Type B pancreatic cell (in vitro differentiated cells): Measurements from ENCODE around the gene PDE2A. TPM values are rescaled to one million over a fixed set of nuclear protein-coding genes. Genes with fewer than 3 reads are reported as not detected.
A peak's percentile ranks its signal among the peaks of the same experiment; 100 is the strongest.

Experiments used
- DNase-seq: peaks from one replicate; pipeline ENCODE4 v3.0.0; 2021; ENCODE audit warnings: mixed read lengths; ENCODE audit not compliant: unreplicated experiment; ENCODE audit errors: extremely low spot score
- H3K27ac Mint-ChIP-seq: 2 replicates; pipeline ENCODE4 v1.8.0; 2021; ENCODE audit warnings: mild to moderate bottlenecking, mixed read lengths
- H3K27me3 Mint-ChIP-seq: 2 replicates; pipeline ENCODE4 v1.8.0; 2021; ENCODE audit warnings: mixed read lengths
- H3K36me3 Mint-ChIP-seq: 2 replicates; pipeline ENCODE4 v1.8.0; 2021; ENCODE audit warnings: mixed read lengths
- H3K4me1 Mint-ChIP-seq: one replicate; pipeline ENCODE4 v1.8.0; 2021; ENCODE audit warnings: mixed read lengths; ENCODE audit not compliant: unreplicated experiment
- H3K4me3 Mint-ChIP-seq: 2 replicates; pipeline ENCODE4 v1.8.0; 2021; ENCODE audit warnings: mild to moderate bottlenecking, mixed read lengths
- H3K9me3 Mint-ChIP-seq: 2 replicates; pipeline ENCODE4 v1.8.0; 2021; ENCODE audit warnings: mixed read lengths
- total RNA-seq: library from RNA; stranded (reverse); gene quantifications from 2 replicates; pipeline ENCODE4 v1.2.1, GENCODE V29; 2021; ENCODE audit warnings: low replicate concordance
- TF ChIP-seq, protein P1 (sequence below): fragments of 200-600 bp; sonication (generic); conservative IDR thresholded peaks from 2 replicates; pipeline ENCODE4 v1.5.0; 2021; ENCODE audit warnings: antibody characterized with exemption, mild to moderate bottlenecking

PDE2A gene
- total RNA-seq, 1 donor from 2014 or later = 2.8 TPM

DNA sequence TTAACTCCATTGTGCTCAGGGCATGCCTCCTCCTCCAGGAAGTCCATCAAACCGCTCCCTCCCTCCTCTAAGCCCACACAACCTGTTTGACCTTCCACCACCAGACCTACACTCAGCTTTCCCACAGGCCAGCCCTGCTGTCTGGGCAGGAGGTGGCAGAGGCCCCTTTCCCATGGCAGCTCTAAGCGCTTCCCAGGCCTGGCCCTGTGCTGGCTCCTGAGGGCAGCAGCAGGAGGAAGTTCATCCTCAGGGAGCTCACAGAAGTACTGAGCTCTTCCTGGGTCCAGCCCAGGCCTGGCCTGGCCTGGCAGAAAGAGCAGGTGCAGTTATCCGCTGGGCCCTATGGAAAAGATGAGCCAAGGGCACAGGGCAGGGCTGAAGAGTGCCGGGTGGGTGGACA lies 46.6 kb upstream of the PDE2A start:
- H3K9me3 Mint-ChIP-seq = no peaks in the 10 kb centered on the region
- H3K27me3 Mint-ChIP-seq = no peaks in the 10 kb centered on the region
- peak overlapping the region; percentile 97 for H3K27ac Mint-ChIP-seq
- TF ChIP-seq, protein P1, sequence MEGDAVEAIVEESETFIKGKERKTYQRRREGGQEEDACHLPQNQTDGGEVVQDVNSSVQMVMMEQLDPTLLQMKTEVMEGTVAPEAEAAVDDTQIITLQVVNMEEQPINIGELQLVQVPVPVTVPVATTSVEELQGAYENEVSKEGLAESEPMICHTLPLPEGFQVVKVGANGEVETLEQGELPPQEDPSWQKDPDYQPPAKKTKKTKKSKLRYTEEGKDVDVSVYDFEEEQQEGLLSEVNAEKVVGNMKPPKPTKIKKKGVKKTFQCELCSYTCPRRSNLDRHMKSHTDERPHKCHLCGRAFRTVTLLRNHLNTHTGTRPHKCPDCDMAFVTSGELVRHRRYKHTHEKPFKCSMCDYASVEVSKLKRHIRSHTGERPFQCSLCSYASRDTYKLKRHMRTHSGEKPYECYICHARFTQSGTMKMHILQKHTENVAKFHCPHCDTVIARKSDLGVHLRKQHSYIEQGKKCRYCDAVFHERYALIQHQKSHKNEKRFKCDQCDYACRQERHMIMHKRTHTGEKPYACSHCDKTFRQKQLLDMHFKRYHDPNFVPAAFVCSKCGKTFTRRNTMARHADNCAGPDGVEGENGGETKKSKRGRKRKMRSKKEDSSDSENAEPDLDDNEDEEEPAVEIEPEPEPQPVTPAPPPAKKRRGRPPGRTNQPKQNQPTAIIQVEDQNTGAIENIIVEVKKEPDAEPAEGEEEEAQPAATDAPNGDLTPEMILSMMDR = no peak
- peaks cover 55% of the 10 kb centered on the region for H3K4me1 Mint-ChIP-seq
- no peaks in the 10 kb centered on the region for H3K36me3 Mint-ChIP-seq
- DNase-seq = no peak
- peak overlapping the region; percentile 89 for H3K4me3 Mint-ChIP-seq

DNA sequence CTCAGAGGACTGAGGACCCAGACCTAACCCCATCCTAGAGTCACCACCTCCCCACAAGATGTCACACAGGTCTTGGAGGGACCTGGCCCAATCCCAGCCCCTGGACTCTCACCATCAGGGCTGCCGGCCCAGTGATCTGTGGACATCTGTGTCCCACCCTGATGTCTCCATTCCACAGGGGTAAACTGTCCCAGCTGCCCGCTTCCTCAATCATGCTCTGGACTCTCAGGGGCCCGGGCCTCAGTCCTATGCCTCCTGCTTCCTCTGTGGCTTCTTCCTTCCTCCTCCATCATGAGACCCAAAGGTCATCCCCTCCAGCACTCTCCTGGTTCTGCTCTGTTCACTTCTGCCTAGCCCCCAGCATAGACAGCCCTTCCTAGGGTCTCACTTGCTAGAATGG lies 45.8 kb upstream of the PDE2A start:
- Mint-ChIP-seq H3K36me3 (no peaks in the 10 kb centered on the region), H3K27ac (peak overlapping the region; percentile 66), H3K4me3 (peak overlapping the region; percentile 89), H3K9me3 (no peaks in the 10 kb centered on the region), H3K4me1 (peaks cover 48% of the 10 kb centered on the region), H3K27me3 (no peaks in the 10 kb centered on the region)
- no peak for DNase-seq
- TF ChIP-seq, protein P1 = no peak

DNA sequence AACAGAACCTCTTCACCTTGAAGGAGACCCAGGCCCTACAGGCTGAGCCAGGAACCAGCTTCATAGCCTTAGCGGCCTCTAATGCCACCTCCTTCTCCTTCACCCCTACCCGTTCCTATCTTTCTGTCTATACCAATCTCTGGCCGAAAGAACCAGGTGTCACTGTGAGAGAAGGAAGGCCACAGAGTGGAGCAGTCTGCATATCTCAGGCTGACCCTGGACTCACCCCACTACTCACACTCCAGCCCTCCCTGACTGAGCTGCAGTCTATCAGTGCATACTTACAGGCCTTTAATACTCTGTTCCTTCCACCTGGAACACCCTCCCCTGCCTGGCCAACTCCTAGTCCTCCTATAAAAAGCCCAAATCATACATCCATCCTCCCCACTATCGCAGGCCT lies 45.3 kb upstream of the PDE2A start:
- no peaks in the 10 kb centered on the region for H3K9me3 Mint-ChIP-seq
- TF ChIP-seq, protein P1 = no peak

DNA sequence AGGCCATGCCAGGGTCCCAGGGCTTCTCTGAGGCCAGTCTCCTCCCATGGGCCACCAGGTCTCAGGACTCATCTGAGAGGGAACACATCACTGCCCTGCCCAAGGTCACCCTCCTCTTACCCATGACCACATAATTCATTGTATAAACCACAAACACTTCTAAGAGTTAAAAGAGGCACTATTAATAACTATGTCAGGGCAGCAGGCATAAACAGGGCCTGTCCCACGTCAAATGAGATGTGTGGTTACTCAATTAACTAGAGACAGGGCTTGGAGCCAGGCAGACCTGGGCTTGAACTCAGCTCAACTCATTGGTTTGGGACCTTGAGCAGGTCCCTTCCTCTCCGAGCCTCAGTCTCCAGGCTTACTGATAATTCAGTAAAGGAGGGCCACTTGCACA lies 44.9 kb upstream of the PDE2A start:
- TF ChIP-seq, protein P1 = no peak
- peaks cover 54% of the 10 kb centered on the region for H3K4me1 Mint-ChIP-seq
- H3K27ac Mint-ChIP-seq = no peak overlapping the region
- H3K27me3 Mint-ChIP-seq = no peaks in the 10 kb centered on the region
- no peak overlapping the region for H3K4me3 Mint-ChIP-seq
- H3K36me3 Mint-ChIP-seq = no peaks in the 10 kb centered on the region
- DNase-seq = no peak
- no peaks in the 10 kb centered on the region for H3K9me3 Mint-ChIP-seq

More for the DNA sequence above, 45.3 kb upstream of the PDE2A start:
- Mint-ChIP-seq H3K27me3 (no peaks in the 10 kb centered on the region), H3K4me1 (peaks cover 50% of the 10 kb centered on the region), H3K36me3 (no peaks in the 10 kb centered on the region), H3K4me3 (peak overlapping the region; percentile 89), H3K27ac (peak overlapping the region; percentile 66)
- no peak for DNase-seq

DNA sequence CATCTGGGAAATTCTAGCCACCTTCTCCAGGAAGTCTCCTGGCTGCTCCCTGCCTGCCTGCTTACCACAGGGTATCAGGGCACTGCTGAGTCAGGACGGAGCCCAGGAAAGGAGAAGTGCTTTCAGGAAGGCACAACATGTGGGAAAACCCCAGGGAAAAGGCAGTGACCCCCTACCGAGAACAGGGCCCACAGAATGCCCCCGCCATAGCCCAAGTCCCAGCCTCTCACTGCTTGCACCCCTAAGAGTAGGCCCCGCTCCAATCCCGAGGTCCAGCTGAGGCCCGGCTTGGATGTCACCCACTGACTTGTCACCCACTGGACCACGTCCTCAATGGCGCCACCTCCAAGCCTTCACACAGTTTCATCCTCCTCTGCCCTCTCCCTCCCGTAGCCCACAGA lies 43.9 kb upstream of the PDE2A start:
- DNase-seq = no peak
- no peaks in the 10 kb centered on the region for H3K9me3 Mint-ChIP-seq
- no peak overlapping the region for H3K27ac Mint-ChIP-seq
- H3K4me3 Mint-ChIP-seq = no peak overlapping the region
- no peaks in the 10 kb centered on the region for H3K27me3 Mint-ChIP-seq
- H3K4me1 Mint-ChIP-seq = peaks cover 54% of the 10 kb centered on the region
- no peaks in the 10 kb centered on the region for H3K36me3 Mint-ChIP-seq
- TF ChIP-seq, protein P1 = no peak

DNA sequence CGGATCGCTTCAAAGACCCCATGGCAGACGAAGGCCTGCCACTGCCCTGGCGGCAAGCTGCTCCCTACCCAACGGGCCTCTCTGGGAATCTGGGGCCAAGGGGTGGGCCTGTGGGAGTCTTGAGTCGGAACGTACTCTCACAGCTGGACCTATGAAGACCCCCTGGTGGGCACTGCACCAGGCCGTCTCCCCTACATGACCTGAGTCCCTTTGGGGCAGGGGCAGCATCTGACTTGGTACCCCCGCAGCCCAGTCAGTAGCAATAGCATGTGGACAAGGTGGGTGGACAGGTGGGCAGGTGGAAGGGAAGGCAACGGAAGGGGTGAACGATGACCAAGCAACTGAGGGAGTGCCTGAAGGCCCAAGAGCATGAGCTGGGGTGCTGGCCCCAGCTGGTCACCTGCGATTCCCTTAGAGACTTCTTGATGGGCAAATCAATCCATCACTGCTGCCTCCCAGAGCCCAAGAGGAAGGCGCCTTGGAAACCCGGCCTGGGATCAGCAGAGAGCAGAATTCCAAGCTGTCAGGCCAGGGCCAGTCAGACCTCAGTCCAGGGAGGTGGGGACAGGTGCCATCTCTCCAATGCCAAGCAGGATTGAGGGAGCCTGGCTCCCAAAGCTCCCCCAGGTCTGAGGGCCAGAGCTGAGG lies 42.7 kb upstream of the PDE2A start:
- TF ChIP-seq, protein P1 = no peak
- Mint-ChIP-seq H3K27ac (peak overlapping the region; percentile 86), H3K36me3 (no peaks in the 10 kb centered on the region), H3K9me3 (no peaks in the 10 kb centered on the region), H3K4me3 (no peak overlapping the region), H3K4me1 (peaks cover 52% of the 10 kb centered on the region), H3K27me3 (no peaks in the 10 kb centered on the region)
- no peak for DNase-seq
